Activated T-helper 1 cell treated with anti-CD3 and anti-CD28 coated beads, Interleukin-12 subunit alpha, Interleukin-12 subunit beta, Interleukin-2, Interleukin-4 antibody, amounts not matched to agents 30 ng/mL and 10 ng/mL and 1 ng/mL, durations not matched to agents 14 hours and 24 hours and 36 hours (primary cell): Measurements from ENCODE around the gene SULT1A2. TPM values are rescaled to one million over a fixed set of nuclear protein-coding genes. Genes with fewer than 3 reads are reported as not detected.
"Not testable (repeated sequence)": the region's sequence is repeated elsewhere in the genome, so short reads cannot be mapped to it uniquely, and the experiment has no call there.

Experiments
- DNase-seq: peaks from one replicate; pipeline ENCODE4 v3.0.0; 2021; ENCODE audit warnings: low spot score
- H3K27ac Mint-ChIP-seq: one replicate; pipeline ENCODE4 v1.8.0; 2021; ENCODE audit warnings: mild to moderate bottlenecking, mixed read lengths
- H3K27me3 Mint-ChIP-seq: one replicate; pipeline ENCODE4 v1.8.0; 2022; ENCODE audit warnings: mild to moderate bottlenecking, moderate library complexity, mixed read lengths; ENCODE audit not compliant: insufficient read depth
- H3K36me3 Mint-ChIP-seq: one replicate; pipeline ENCODE4 v1.8.0; 2021; ENCODE audit warnings: low read depth, mixed read lengths
- H3K4me1 Mint-ChIP-seq: one replicate; pipeline ENCODE4 v1.8.0; 2021; ENCODE audit warnings: low read depth, mixed read lengths
- H3K4me3 Mint-ChIP-seq: one replicate; pipeline ENCODE4 v1.8.0; 2021; ENCODE audit warnings: mild to moderate bottlenecking, moderate library complexity, mixed read lengths
- H3K9me3 Mint-ChIP-seq: one replicate; pipeline ENCODE4 v1.8.0; 2021; ENCODE audit warnings: mixed read lengths
- intact Hi-C: fragments of 100-400 bp; cut with micrococcal nuclease; formaldehyde crosslinking; loops from one replicate; pipeline ENCODE4 v1.15.1; 2024
- total RNA-seq: library from RNA; stranded (reverse); gene quantifications from 2 replicates; pipeline ENCODE4 v1.2.3, GENCODE V29; 2022

The SULT1A2 gene
- total RNA-seq, 1 donor from 2014 or later = 0.41 TPM

GRCh38 chr16:28606291-28607115 is 9.7 kb upstream of the SULT1A2 start:
- intact Hi-C loops = no loop called here
- H3K4me3 Mint-ChIP-seq = no peak overlapping the region
- no peaks in the 10 kb centered on the region for H3K36me3 Mint-ChIP-seq
- no peaks in the 10 kb centered on the region for H3K4me1 Mint-ChIP-seq
- DNase-seq = no peak
- no peaks in the 10 kb centered on the region for H3K27me3 Mint-ChIP-seq
- no peaks in the 10 kb centered on the region for H3K9me3 Mint-ChIP-seq
- H3K27ac Mint-ChIP-seq = no peak overlapping the region

- intact Hi-C loops = no loop called here
Observed at GRCh38 chr16:28604186-28604565, 7.3 kb upstream of the SULT1A2 start.

GRCh38 chr16:28603381-28604185 is 6.7 kb upstream of the SULT1A2 start:
- intact Hi-C loops = no loop called here
- H3K4me3 Mint-ChIP-seq = no peak overlapping the region
- H3K4me1 Mint-ChIP-seq = no peaks in the 10 kb centered on the region
- no peaks in the 10 kb centered on the region for H3K9me3 Mint-ChIP-seq
- H3K27ac Mint-ChIP-seq = no peak overlapping the region
- no peaks in the 10 kb centered on the region for H3K27me3 Mint-ChIP-seq
- no peak for DNase-seq
- no peaks in the 10 kb centered on the region for H3K36me3 Mint-ChIP-seq

More at GRCh38 chr16:28604186-28604565, 7.3 kb upstream of the SULT1A2 start:
- Mint-ChIP-seq H3K27me3 (no peaks in the 10 kb centered on the region), H3K9me3 (no peaks in the 10 kb centered on the region), H3K27ac (no peak overlapping the region), H3K4me1 (no peaks in the 10 kb centered on the region), H3K36me3 (no peaks in the 10 kb centered on the region), H3K4me3 (no peak overlapping the region)
- DNase-seq = no peak

- Mint-ChIP-seq H3K4me3 (no peak overlapping the region), H3K4me1 (no peaks in the 10 kb centered on the region), H3K27ac (no peak overlapping the region), H3K36me3 (no peaks in the 10 kb centered on the region), H3K27me3 (no peaks in the 10 kb centered on the region), H3K9me3 (no peaks in the 10 kb centered on the region)
- DNase-seq = no peak
- intact Hi-C loops = no loop called here
Observed at GRCh38 chr16:28602529-28602928, 5.7 kb upstream of the SULT1A2 start.

- DNase-seq, intact Hi-C loops, H3K27ac Mint-ChIP-seq, H3K4me1 Mint-ChIP-seq, H3K9me3 Mint-ChIP-seq, H3K4me3 Mint-ChIP-seq, H3K27me3 Mint-ChIP-seq, H3K36me3 Mint-ChIP-seq: not testable (repeated sequence)
Observed at GRCh38 chr16:28602062-28602461, 5.2 kb upstream of the SULT1A2 start.

- H3K27ac Mint-ChIP-seq, H3K4me3 Mint-ChIP-seq, intact Hi-C loops, H3K4me1 Mint-ChIP-seq, H3K9me3 Mint-ChIP-seq, H3K36me3 Mint-ChIP-seq, DNase-seq, H3K27me3 Mint-ChIP-seq: not testable (repeated sequence)
Observed at GRCh38 chr16:28601589-28601988, 4.7 kb upstream of the SULT1A2 start.

- H3K27me3 Mint-ChIP-seq, H3K4me1 Mint-ChIP-seq, H3K36me3 Mint-ChIP-seq, DNase-seq, H3K27ac Mint-ChIP-seq, H3K4me3 Mint-ChIP-seq, H3K9me3 Mint-ChIP-seq, intact Hi-C loops: not testable (repeated sequence)
Observed at GRCh38 chr16:28600965-28601364, 4.1 kb upstream of the SULT1A2 start.

- H3K4me3 Mint-ChIP-seq, DNase-seq, H3K36me3 Mint-ChIP-seq, H3K4me1 Mint-ChIP-seq, H3K27ac Mint-ChIP-seq, H3K9me3 Mint-ChIP-seq, H3K27me3 Mint-ChIP-seq, intact Hi-C loops: not testable (repeated sequence)
Observed at GRCh38 chr16:28599377-28600285, 2.8 kb upstream of the SULT1A2 start.

- Mint-ChIP-seq H3K4me3 (no peak overlapping the region), H3K27me3 (no peaks in the 10 kb centered on the region), H3K4me1 (no peaks in the 10 kb centered on the region), H3K27ac (no peak overlapping the region), H3K9me3 (no peaks in the 10 kb centered on the region), H3K36me3 (no peaks in the 10 kb centered on the region)
- DNase-seq = no peak
- intact Hi-C loops = no loop called here
Observed at GRCh38 chr16:28597692-28598261, 927 bp upstream of the SULT1A2 start.

GRCh38 chr16:28596115-28596630 is 677 bp downstream of the SULT1A2 start:
- H3K4me3 Mint-ChIP-seq = no peak overlapping the region
- H3K4me1 Mint-ChIP-seq = no peaks in the 10 kb centered on the region
- intact Hi-C loops = no loop called here
- DNase-seq = no peak
- no peaks in the 10 kb centered on the region for H3K9me3 Mint-ChIP-seq
- H3K27ac Mint-ChIP-seq = no peak overlapping the region
- H3K27me3 Mint-ChIP-seq = no peaks in the 10 kb centered on the region
- H3K36me3 Mint-ChIP-seq = no peaks in the 10 kb centered on the region

GRCh38 chr16:28595451-28595850 is 1.4 kb downstream of the SULT1A2 start:
- intact Hi-C loops, H3K27ac Mint-ChIP-seq, H3K9me3 Mint-ChIP-seq: not testable (repeated sequence)

GRCh38 chr16:28592979-28593553 is 3.8 kb downstream of the SULT1A2 start:
- intact Hi-C loops = no loop called here
- no peak overlapping the region for H3K27ac Mint-ChIP-seq
- H3K9me3 Mint-ChIP-seq = no peaks in the 10 kb centered on the region

More at GRCh38 chr16:28595451-28595850, 1.4 kb downstream of the SULT1A2 start:
- not testable (repeated sequence) for H3K27me3 Mint-ChIP-seq, H3K4me1 Mint-ChIP-seq, H3K36me3 Mint-ChIP-seq, H3K4me3 Mint-ChIP-seq, DNase-seq

More at GRCh38 chr16:28592979-28593553, 3.8 kb downstream of the SULT1A2 start:
- no peak overlapping the region for H3K4me3 Mint-ChIP-seq
- no peak for DNase-seq
- H3K4me1 Mint-ChIP-seq = no peaks in the 10 kb centered on the region
- peaks cover 4% of the 10 kb centered on the region for H3K36me3 Mint-ChIP-seq
- no peaks in the 10 kb centered on the region for H3K27me3 Mint-ChIP-seq
